GM12878 (cell line): ENCODE results near the gene PLGRKT.

Experiments used
- CBX5 ChIP-seq: sonication (generic); IDR thresholded peaks from 2 replicates; pipeline ENCODE4 v1.6.1; 2016; ENCODE audit warnings: low read depth, moderate library complexity, mild to moderate bottlenecking, inconsistent platforms
- HDGF ChIP-seq: fragments of 450-650 bp; IDR thresholded peaks from 2 replicates; pipeline ENCODE4 v1.6.1; 2016; ENCODE audit warnings: antibody characterized with exemption
- MEF2A ChIP-seq: IDR thresholded peaks from 2 replicates; pipeline ENCODE4 v1.6.1; 2011; ENCODE audit warnings: low read depth, mild to moderate bottlenecking, low read length, moderate library complexity; ENCODE audit not compliant: insufficient read depth
- POLR2A ChIP-seq: IDR thresholded peaks from 2 replicates; pipeline ENCODE4 v1.6.1; 2011; ENCODE audit warnings: low read depth, mild to moderate bottlenecking, low read length
- SP1 ChIP-seq: IDR thresholded peaks from one replicate; pipeline ENCODE4 v1.6.1; 2011; ENCODE audit warnings: low read depth, low read length
- SRF ChIP-seq, 2 experiments: IDR thresholded peaks; 2 replicates each; pipeline ENCODE4 v1.6.1; 2011; ENCODE audit warnings: low read depth in 2 of 2, low read length in 2 of 2, mild to moderate bottlenecking in 1 of 2, moderate library complexity in 1 of 2
- TAF1 ChIP-seq: IDR thresholded peaks from 2 replicates; pipeline ENCODE4 v1.6.1; 2011; ENCODE audit warnings: mild to moderate bottlenecking, low read depth, low read length, borderline replicate concordance
- ZNF207 ChIP-seq: fragments of 450-650 bp; IDR thresholded peaks from 2 replicates; pipeline ENCODE4 v1.6.1; 2014; ENCODE audit warnings: antibody characterized with exemption, mild to moderate bottlenecking, borderline replicate concordance
- TF ChIP-seq, protein P1 (sequence below): fragments of 450-650 bp; IDR thresholded peaks from 2 replicates; pipeline ENCODE4 v1.6.1; 2018; ENCODE audit warnings: borderline replicate concordance, mild to moderate bottlenecking; ENCODE audit not compliant: partially characterized antibody

DNA sequence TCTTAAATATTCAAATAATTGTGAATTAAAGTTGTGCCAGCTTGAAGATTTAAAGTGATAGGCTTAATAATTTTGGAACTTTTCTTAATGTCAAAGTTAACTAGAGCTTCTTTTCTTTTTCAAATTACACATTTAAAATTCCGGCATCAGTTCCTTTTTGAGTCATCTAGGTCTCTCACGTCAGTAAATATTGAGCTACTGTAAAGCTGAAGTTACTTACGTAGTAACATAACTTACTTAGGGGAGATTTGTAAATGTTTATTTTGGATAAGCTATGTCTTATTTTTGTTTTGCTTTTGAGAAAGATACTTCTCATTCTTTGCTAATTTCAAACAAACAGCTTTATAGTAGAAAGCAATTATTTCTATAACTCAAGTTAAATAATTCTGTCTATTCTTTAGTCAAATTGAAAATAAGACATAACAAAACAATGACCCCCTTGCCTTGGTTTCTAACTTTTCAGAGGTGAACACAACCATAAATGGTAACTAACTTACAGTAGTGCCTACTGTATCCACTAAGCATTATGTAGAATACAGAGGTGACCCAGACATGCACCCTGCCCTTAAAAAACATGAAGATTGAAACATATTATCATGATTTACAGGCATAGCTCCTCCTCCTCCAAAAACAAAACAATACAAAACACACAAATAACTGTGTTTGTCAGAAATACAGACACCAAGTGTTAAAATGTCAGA is 42.4 kb upstream of the PLGRKT start:
- TF ChIP-seq MEF2A (no peak), TAF1 (no peak), ZNF207 (no peak), HDGF (no peak), POLR2A (no peak), SRF (IDR thresholded peaks at IDR 0.05; ENCODE audit: low read depth in 2 of 2, low read length in 2 of 2) (peak in 1 of 2 experiments; percentile 77; a peak in 1 of 4 replicates), CBX5 (no peak), SP1 (no peak)
- TF ChIP-seq, protein P1, sequence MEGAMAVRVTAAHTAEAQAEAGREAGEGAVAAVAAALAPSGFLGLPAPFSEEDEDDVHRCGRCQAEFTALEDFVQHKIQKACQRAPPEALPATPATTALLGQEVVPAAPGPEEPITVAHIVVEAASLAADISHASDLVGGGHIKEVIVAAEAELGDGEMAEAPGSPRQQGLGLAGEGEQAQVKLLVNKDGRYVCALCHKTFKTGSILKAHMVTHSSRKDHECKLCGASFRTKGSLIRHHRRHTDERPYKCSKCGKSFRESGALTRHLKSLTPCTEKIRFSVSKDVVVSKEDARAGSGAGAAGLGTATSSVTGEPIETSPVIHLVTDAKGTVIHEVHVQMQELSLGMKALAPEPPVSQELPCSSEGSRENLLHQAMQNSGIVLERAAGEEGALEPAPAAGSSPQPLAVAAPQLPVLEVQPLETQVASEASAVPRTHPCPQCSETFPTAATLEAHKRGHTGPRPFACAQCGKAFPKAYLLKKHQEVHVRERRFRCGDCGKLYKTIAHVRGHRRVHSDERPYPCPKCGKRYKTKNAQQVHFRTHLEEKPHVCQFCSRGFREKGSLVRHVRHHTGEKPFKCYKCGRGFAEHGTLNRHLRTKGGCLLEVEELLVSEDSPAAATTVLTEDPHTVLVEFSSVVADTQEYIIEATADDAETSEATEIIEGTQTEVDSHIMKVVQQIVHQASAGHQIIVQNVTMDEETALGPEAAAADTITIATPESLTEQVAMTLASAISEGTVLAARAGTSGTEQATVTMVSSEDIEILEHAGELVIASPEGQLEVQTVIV: no peak
